C4-2B (cell line): ENCODE results near the gene C2orf78.

Source experiments
- CTCF ChIP-seq: fragments of 450-650 bp; conservative IDR thresholded peaks from 2 replicates; pipeline ENCODE4 v1.5.1; 2017; ENCODE audit warnings: mild to moderate bottlenecking
- ZFX ChIP-seq: fragments of 450-650 bp; IDR thresholded peaks from 2 replicates; pipeline ENCODE4 v1.6.1; 2017

GRCh38 chr2:73736855-73737779 is 46.9 kb upstream of the C2orf78 start, which contains the start of gene TPRKB:
- TF ChIP-seq CTCF (no peak), ZFX (0 out of 2 replicates have a peak, but pooled peaks have one; percentile 10)
